Activated T-cell treated with anti-CD3 and anti-CD28 coated beads for 1 hour (primary cell): ENCODE results near the gene MRPS15.

Experiments
- DNase-seq: peaks from one replicate; pipeline ENCODE4 v3.0.0-alpha.2; 2020; ENCODE audit warnings: low read depth

Gene MRPS15

GRCh38 chr1:36419569-36419968 lies 44.6 kb downstream of the MRPS15 start:
- DNase-seq, result no peak

GRCh38 chr1:36419140-36419539 lies 45.0 kb downstream of the MRPS15 start:
- DNase-seq, result no peak

GRCh38 chr1:36417931-36418330 lies 46.3 kb downstream of the MRPS15 start:
- no peak for DNase-seq

GRCh38 chr1:36415661-36416326 lies 48.4 kb downstream of the MRPS15 start:
- no peak for DNase-seq

GRCh38 chr1:36414384-36414783 lies 49.8 kb downstream of the MRPS15 start:
- DNase-seq, result no peak

- no peak for DNase-seq
These were observed 52.2 kb downstream of the MRPS15 start for GRCh38 chr1:36411674-36412648.

- DNase-seq, result no peak
These were observed 55.7 kb downstream of the MRPS15 start for GRCh38 chr1:36408479-36408878.

- DNase-seq, result no peak
These were observed 57.7 kb downstream of the MRPS15 start for GRCh38 chr1:36406440-36406839.
